SK-N-SH (cell line): ENCODE measurements around the gene RNASET2. TPM values are rescaled to one million over a fixed set of nuclear protein-coding genes. Genes with fewer than 3 reads are reported as not detected.
A peak's percentile ranks its signal among the peaks of the same experiment; 100 is the strongest.
"Not testable (repeated sequence)": the region's sequence is repeated elsewhere in the genome, so short reads cannot be mapped to it uniquely, and the experiment has no call there.

Experiments used
- CTCF ChIA-PET: fragments of 300-600, 350-600 bp; formaldehyde crosslinking; extraction: SDS; loops from one replicate; lab custom pipeline; 2021; lab: Yijun Ruan, JAX
- POLR2A ChIA-PET: fragments of 350-600 bp; sonication (Branson Sonifier 250); formaldehyde crosslinking; extraction: SDS; loops from one replicate; lab custom pipeline; 2020; ENCODE audit warnings: antibody characterized with exemption, inconsistent platforms; lab: Yijun Ruan, JAX
- DNase-seq: peaks from one replicate; pipeline ENCODE4 v3.0.0; 2012
- H2AFZ ChIP-seq: fragments of 200-600 bp; sonication (generic); 2 replicates; pipeline ENCODE4 v1.8.1; 2016; ENCODE audit warnings: antibody characterized with exemption, mild to moderate bottlenecking, low read depth
- H3F3A ChIP-seq: fragments of 200-600 bp; sonication (generic); replicated peaks from 2 replicates; pipeline ENCODE3; 2016; ENCODE audit warnings: antibody characterized with exemption, mild to moderate bottlenecking; ENCODE audit not compliant: insufficient read depth
- H3K27ac ChIP-seq, 2 experiments: fragments of 200-500 bp in 1 of 2; fragments of 200-600 bp in 1 of 2; sonication (Bioruptor generic) in 1 of 2; sonication (generic), shearing (Covaris generic) in 1 of 2; 2 replicates each; pipeline versions ENCODE4 v1.5.1 to v1.6.1; 2014 to 2016; ENCODE audit warnings: low read depth in 2 of 2, inconsistent platforms in 1 of 2, low read length in 1 of 2, mild to moderate bottlenecking in 1 of 2, mixed read lengths in 1 of 2
- H3K27me3 ChIP-seq: fragments of 200-600 bp; sonication (generic), shearing (Covaris generic); 2 replicates; pipeline ENCODE4 v1.6.1; 2016; ENCODE audit warnings: mixed run types; ENCODE audit not compliant: insufficient read depth
- H3K36me3 ChIP-seq, 2 experiments: fragments of 200-500 bp in 1 of 2; fragments of 200-600 bp in 1 of 2; sonication (Bioruptor generic) in 1 of 2; sonication (generic) in 1 of 2; replicated peaks in 1 of 2; 2 replicates each; pipeline versions ENCODE3 to v1.5.1; 2014 to 2016; ENCODE audit warnings: low read length in 1 of 2, mild to moderate bottlenecking in 1 of 2; ENCODE audit not compliant: insufficient read depth in 2 of 2, control insufficient read depth in 1 of 2
- H3K4me1 ChIP-seq, 2 experiments: fragments of 200-500 bp in 1 of 2; fragments of 200-600 bp in 1 of 2; sonication (Bioruptor generic) in 1 of 2; sonication (generic), shearing (Covaris generic) in 1 of 2; 2 replicates each; pipeline versions ENCODE4 v1.5.1 to v1.6.1; 2014 to 2016; ENCODE audit warnings: low read depth in 1 of 2, low read length in 1 of 2, mixed run types in 1 of 2; ENCODE audit not compliant: insufficient read depth in 2 of 2, control insufficient read depth in 1 of 2
- H3K4me2 ChIP-seq: fragments of 200-600 bp; sonication (generic), shearing (Covaris generic); 2 replicates; pipeline ENCODE4 v1.6.1; 2017; ENCODE audit warnings: mixed run types
- H3K4me3 ChIP-seq, 2 experiments: fragments of 200-500 bp in 1 of 2; fragments of 200-600 bp in 1 of 2; sonication (Bioruptor generic) in 1 of 2; sonication (generic), shearing (Covaris generic) in 1 of 2; 2 replicates each; pipeline versions ENCODE4 v1.5.1 to v1.8.1; 2014 to 2016; ENCODE audit warnings: low read depth in 2 of 2, inconsistent platforms in 1 of 2, low read length in 1 of 2, mild to moderate bottlenecking in 1 of 2, mixed read lengths in 1 of 2, moderate library complexity in 1 of 2
- H3K79me2 ChIP-seq: fragments of 200-600 bp; sonication (generic); 2 replicates; pipeline ENCODE4 v1.8.1; 2017; ENCODE audit warnings: mild to moderate bottlenecking; ENCODE audit not compliant: insufficient read depth
- H3K9ac ChIP-seq: fragments of 200-600 bp; sonication (generic); 2 replicates; pipeline ENCODE4 v1.6.1; 2017; ENCODE audit warnings: mixed run types
- H3K9me2 ChIP-seq: fragments of 200-600 bp; sonication (generic); 2 replicates; pipeline ENCODE4 v1.6.1; 2017; ENCODE audit warnings: mixed run types
- H3K9me3 ChIP-seq: fragments of 200-600 bp; sonication (generic); 2 replicates; pipeline ENCODE4 v1.6.1; 2017; ENCODE audit warnings: mixed run types, mild to moderate bottlenecking, moderate library complexity
- H4K20me1 ChIP-seq: fragments of 200-600 bp; sonication (generic); 2 replicates; pipeline ENCODE4 v1.6.1; 2017; ENCODE audit warnings: mild to moderate bottlenecking, mixed run types; ENCODE audit not compliant: insufficient read depth
- CHD2 ChIP-seq: fragments of 150-350 bp; IDR thresholded peaks from 2 replicates; pipeline ENCODE4 v1.6.1; 2018; ENCODE audit warnings: low read length; ENCODE audit not compliant: partially characterized antibody
- ELF1 ChIP-seq: IDR thresholded peaks from 2 replicates; pipeline ENCODE4 v1.4.0; 2012
- EP300 ChIP-seq, 2 experiments: IDR thresholded peaks; 2 replicates each; pipeline versions ENCODE4 v1.4.0 to v1.6.1; 2012; ENCODE audit warnings: borderline replicate concordance in 1 of 2, low read depth in 1 of 2, low read length in 1 of 2
- RAD21 ChIP-seq: IDR thresholded peaks from 2 replicates; pipeline ENCODE4 v1.6.1; 2012; ENCODE audit warnings: mild to moderate bottlenecking, low read length
- RFX5 ChIP-seq: IDR thresholded peaks from 2 replicates; pipeline ENCODE4 v1.6.1; 2012; ENCODE audit warnings: mild to moderate bottlenecking, improper control_type of control experiment, low read length
- SMC3 ChIP-seq: IDR thresholded peaks from 2 replicates; pipeline ENCODE4 v1.6.1; 2012; ENCODE audit warnings: low read depth, low read length, improper control_type of control experiment
- TAF1 ChIP-seq: IDR thresholded peaks from 2 replicates; pipeline ENCODE4 v1.6.1; 2012; ENCODE audit warnings: low read depth, mild to moderate bottlenecking, low read length, moderate library complexity, borderline replicate concordance
- YY1 ChIP-seq: IDR thresholded peaks from 2 replicates; pipeline ENCODE4 v1.4.0; 2012; ENCODE audit warnings: low read depth, mild to moderate bottlenecking
- WGBS: methylation state at CpG from one replicate; pipeline ENCODE4 v1.1.6; 2017; ENCODE audit warnings: low lambda C conversion rate; 5-methylcytosine and 5-hydroxymethylcytosine counted together
- polyA plus RNA-seq, 3 experiments: library from polyadenylated mRNA; depleted of rRNA; stranded (reverse); fragments of >200 nt; gene quantifications; 2 replicates each; pipeline ENCODE4 v1.2.3, GENCODE V29; 2012
- TF ChIP-seq, protein P1 (sequence below): fragments of 200-600 bp; sonication (generic); IDR thresholded peaks from 2 replicates; pipeline ENCODE4 v1.6.1; 2017; ENCODE audit warnings: antibody characterized with exemption, mild to moderate bottlenecking, moderate library complexity
- TF ChIP-seq, protein P2 (sequence below): fragments of 150-350 bp; IDR thresholded peaks from 2 replicates; pipeline ENCODE4 v1.6.1; 2016; ENCODE audit warnings: mild to moderate bottlenecking, low read depth, low read length

Gene RNASET2
- polyA plus RNA-seq, 1 of the 3 experiments (the other 2 are of a cell fraction) = 59.2 TPM

DNA sequence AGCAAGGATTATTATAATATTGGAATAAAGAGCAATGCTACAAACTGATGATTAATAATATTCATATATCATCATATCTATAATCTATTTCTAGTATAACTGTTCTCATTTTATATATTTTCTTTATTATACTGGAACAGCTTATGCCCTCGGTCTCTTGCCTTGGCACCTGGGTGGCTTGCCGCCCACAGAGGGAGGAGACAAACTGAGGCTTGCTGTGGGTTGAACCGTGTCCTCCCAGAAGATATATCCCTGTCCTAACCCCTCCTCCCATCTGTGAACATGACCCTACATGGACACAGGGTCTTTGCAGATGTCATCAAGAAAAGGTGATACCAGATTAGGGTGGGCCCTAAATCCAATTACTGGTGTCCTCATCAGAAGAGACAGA, 4.7 kb downstream of the RNASET2 start:
- no peaks in the 10 kb centered on the region for H3K9me2 ChIP-seq

DNA sequence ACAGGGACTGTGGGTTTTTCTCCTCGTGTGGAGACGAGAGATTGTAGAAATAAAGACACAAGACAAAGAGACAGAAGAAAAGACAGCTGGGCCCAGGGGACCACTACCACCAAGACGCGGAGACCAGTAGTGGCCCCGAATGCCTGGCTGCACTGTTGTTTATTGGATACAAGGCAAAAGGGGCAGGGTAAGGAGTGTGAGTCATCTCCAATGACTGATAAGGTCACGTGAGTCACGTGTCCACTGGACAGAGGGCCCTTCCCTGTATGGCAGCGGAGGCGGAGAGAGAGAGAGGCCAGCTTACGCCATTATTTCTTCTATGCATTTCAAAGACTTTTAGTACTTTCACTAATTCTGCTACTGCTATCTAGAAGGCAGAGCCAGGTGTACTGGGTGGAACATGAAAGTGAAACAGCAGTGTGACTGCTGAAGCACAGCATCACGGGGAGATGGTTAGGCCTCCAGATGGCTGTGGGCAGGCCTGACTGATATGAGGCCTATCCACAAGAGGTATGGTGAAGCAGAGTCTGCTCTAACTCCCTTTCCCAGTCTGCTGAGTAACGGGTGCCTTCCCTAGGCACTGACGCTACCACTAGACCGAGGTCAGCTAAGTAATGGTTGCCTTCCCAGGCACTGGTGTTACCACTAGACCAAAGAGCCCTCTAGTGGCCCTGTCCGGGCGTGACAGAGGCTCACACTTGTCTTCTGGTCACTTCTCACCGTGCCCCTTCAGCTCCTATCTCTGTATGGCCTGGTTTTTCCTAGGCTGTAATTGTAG, 5.3 kb downstream of the RNASET2 start:
- H3K27ac ChIP-seq, H3K27me3 ChIP-seq, H3K4me2 ChIP-seq, H2AFZ ChIP-seq, H3K9me3 ChIP-seq, H3K9ac ChIP-seq, H4K20me1 ChIP-seq, DNase-seq, POLR2A ChIA-PET, H3K4me1 ChIP-seq, H3K9me2 ChIP-seq, H3K4me3 ChIP-seq, H3K79me2 ChIP-seq, H3F3A ChIP-seq: not testable (repeated sequence)
- 80% methylated on average over 17 of the region's 17 CpGs for WGBS
- TF ChIP-seq, protein P1, sequence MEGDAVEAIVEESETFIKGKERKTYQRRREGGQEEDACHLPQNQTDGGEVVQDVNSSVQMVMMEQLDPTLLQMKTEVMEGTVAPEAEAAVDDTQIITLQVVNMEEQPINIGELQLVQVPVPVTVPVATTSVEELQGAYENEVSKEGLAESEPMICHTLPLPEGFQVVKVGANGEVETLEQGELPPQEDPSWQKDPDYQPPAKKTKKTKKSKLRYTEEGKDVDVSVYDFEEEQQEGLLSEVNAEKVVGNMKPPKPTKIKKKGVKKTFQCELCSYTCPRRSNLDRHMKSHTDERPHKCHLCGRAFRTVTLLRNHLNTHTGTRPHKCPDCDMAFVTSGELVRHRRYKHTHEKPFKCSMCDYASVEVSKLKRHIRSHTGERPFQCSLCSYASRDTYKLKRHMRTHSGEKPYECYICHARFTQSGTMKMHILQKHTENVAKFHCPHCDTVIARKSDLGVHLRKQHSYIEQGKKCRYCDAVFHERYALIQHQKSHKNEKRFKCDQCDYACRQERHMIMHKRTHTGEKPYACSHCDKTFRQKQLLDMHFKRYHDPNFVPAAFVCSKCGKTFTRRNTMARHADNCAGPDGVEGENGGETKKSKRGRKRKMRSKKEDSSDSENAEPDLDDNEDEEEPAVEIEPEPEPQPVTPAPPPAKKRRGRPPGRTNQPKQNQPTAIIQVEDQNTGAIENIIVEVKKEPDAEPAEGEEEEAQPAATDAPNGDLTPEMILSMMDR = peak; percentile 61
- TF ChIP-seq RAD21 = peak; percentile 61
- TF ChIP-seq SMC3 = peak; percentile 46
- H3K36me3 ChIP-seq = peaks cover 0 to 21% of the 10 kb centered on the region in 2 experiments
- CTCF ChIA-PET = interaction anchor here (0.6 to 3.4 kb wide), 27 partner anchors 8 to 509 kb away, joined by 3 to 24 read pairs (median 5); no protein-coding TSS in a partner anchor

More for the DNA sequence above, 4.7 kb downstream of the RNASET2 start:
- Histone ChIP-seq H3K27ac (no peak overlapping the region), H3K4me3 (no peak overlapping the region), H2AFZ (no peak overlapping the region), H3K36me3 (peaks cover 0 to 15% of the 10 kb centered on the region in 2 experiments), H3F3A (no peaks in the 10 kb centered on the region), H3K79me2 (no peaks in the 10 kb centered on the region), H3K4me1 (peaks cover 0 to 7% of the 10 kb centered on the region in 2 experiments; a peak in 1 of 4 replicates), H3K9ac (no peak overlapping the region), H3K4me2 (no peak overlapping the region), H3K27me3 (no peaks in the 10 kb centered on the region), H3K9me3 (no peaks in the 10 kb centered on the region), H4K20me1 (no peaks in the 10 kb centered on the region)
- no peak for DNase-seq
- 75% methylated on average over 3 of the region's 3 CpGs for WGBS
- ChIA-PET CTCF (interaction anchor here (0.7 to 3.4 kb wide), 22 partner anchors 9 to 510 kb away, joined by 3 to 24 read pairs (median 6); no protein-coding TSS in a partner anchor), POLR2A (no interaction called here)
- TF ChIP-seq, protein P1 = no peak
- TF ChIP-seq RFX5 = no peak
- no peak for TF ChIP-seq CHD2
- TF ChIP-seq YY1 = no peak
- TF ChIP-seq, protein P2, sequence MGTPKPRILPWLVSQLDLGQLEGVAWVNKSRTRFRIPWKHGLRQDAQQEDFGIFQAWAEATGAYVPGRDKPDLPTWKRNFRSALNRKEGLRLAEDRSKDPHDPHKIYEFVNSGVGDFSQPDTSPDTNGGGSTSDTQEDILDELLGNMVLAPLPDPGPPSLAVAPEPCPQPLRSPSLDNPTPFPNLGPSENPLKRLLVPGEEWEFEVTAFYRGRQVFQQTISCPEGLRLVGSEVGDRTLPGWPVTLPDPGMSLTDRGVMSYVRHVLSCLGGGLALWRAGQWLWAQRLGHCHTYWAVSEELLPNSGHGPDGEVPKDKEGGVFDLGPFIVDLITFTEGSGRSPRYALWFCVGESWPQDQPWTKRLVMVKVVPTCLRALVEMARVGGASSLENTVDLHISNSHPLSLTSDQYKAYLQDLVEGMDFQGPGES = no peak
- no peak for TF ChIP-seq TAF1
- TF ChIP-seq ELF1 = no peak
- TF ChIP-seq EP300 (IDR thresholded peaks at IDR 0.05; ENCODE audit: borderline replicate concordance in 1 of 2, low read depth in 1 of 2, low read length in 1 of 2) = no peak
